HS-27A (cell line): Measurements from ENCODE around the gene VPS39.

ENCODE experiments used
- DNase-seq: peaks from one replicate; pipeline ENCODE4 v3.0.0-alpha.2; 2012; ENCODE audit warnings: low read depth, missing footprints

VPS39 gene

GRCh38 chr15:42201801-42202200, 6.3 kb downstream of the VPS39 start:
- DNase-seq, result no peak

GRCh38 chr15:42199126-42199525, 9.0 kb downstream of the VPS39 start:
- no peak for DNase-seq

GRCh38 chr15:42198516-42198915, 9.6 kb downstream of the VPS39 start:
- no peak for DNase-seq

- no peak for DNase-seq
Measured at GRCh38 chr15:42194513-42194912, 13.6 kb downstream of the VPS39 start.

GRCh38 chr15:42193383-42193782, 14.7 kb downstream of the VPS39 start:
- no peak for DNase-seq

GRCh38 chr15:42191610-42192346, 16.3 kb downstream of the VPS39 start:
- DNase-seq, result no peak

GRCh38 chr15:42190370-42190769, 17.7 kb downstream of the VPS39 start:
- DNase-seq, result no peak

GRCh38 chr15:42185801-42186200, 22.3 kb downstream of the VPS39 start:
- no peak for DNase-seq

- DNase-seq, result no peak
Measured at GRCh38 chr15:42184736-42185135, 23.4 kb downstream of the VPS39 start.

- no peak for DNase-seq
Measured at GRCh38 chr15:42184296-42184695, 23.8 kb downstream of the VPS39 start.

GRCh38 chr15:42182961-42183360, 25.1 kb downstream of the VPS39 start:
- no peak for DNase-seq

GRCh38 chr15:42182328-42182886, 25.7 kb downstream of the VPS39 start:
- DNase-seq, result no peak

- no peak for DNase-seq
Measured at GRCh38 chr15:42178056-42178455, 30.0 kb downstream of the VPS39 start.

- DNase-seq, result no peak
Measured at GRCh38 chr15:42175671-42176070, 32.4 kb downstream of the VPS39 start.

- DNase-seq, result no peak
Measured at GRCh38 chr15:42172475-42172874, 35.6 kb downstream of the VPS39 start.

GRCh38 chr15:42171795-42172194, 36.3 kb downstream of the VPS39 start:
- DNase-seq, result no peak

- DNase-seq, result no peak
Measured at GRCh38 chr15:42171122-42171521, 37.0 kb downstream of the VPS39 start.

GRCh38 chr15:42166225-42166940, 41.7 kb downstream of the VPS39 start:
- no peak for DNase-seq

- DNase-seq, result no peak
Measured at GRCh38 chr15:42165106-42165505, 43.0 kb downstream of the VPS39 start.

GRCh38 chr15:42163947-42164550, 44.1 kb downstream of the VPS39 start:
- DNase-seq, result no peak

GRCh38 chr15:42163291-42163690, 44.8 kb downstream of the VPS39 start:
- no peak for DNase-seq

GRCh38 chr15:42160136-42160535, 48.0 kb downstream of the VPS39 start:
- no peak for DNase-seq
